HCT116 (cell line): ENCODE results near the gene CD69. TPM values are rescaled to one million over a fixed set of nuclear protein-coding genes. Genes with fewer than 3 reads are reported as not detected.

Experiments
- ATAC-seq: fragments of 200-7000 bp; cut with Tn5 transposase; 2 replicates; pipeline ENCODE4 v1.9.1; 2020; ENCODE audit warnings: mild to moderate bottlenecking, moderate library complexity
- BruUV-seq: library from RNA; stranded (reverse); fragments of 400-500 nt; replicated peaks from 2 replicates; lab custom pipeline; 2021; lab: Mats Ljungman, UMichigan
- CTCF ChIA-PET: fragments of 300-600 bp; sonication (Branson Sonifier 250); formaldehyde crosslinking; loops from one replicate; lab custom pipeline; 2021; ENCODE audit warnings: antibody characterized with exemption; lab: Charles Lee
- POLR2A ChIA-PET: fragments of 300-600, 350-600 bp; sonication (Branson Sonifier 250); formaldehyde crosslinking; loops from one replicate; lab custom pipeline; 2021; ENCODE audit warnings: antibody characterized with exemption; lab: Charles Lee
- RAD21 ChIA-PET, 2 experiments: fragments of 300-600 bp; sonication (Branson Sonifier 250); formaldehyde crosslinking; loops; one replicate each; lab custom pipeline; 2023; ENCODE audit warnings: low total read pairs in 2 of 2; ENCODE audit not compliant: uncharacterized antibody in 2 of 2, unreplicated experiment in 2 of 2, low non-redundant PET in 1 of 2; lab: Charles Lee
- DNase-seq: peaks from one replicate; pipeline ENCODE4 v3.0.0-alpha.2; 2010; ENCODE audit warnings: low read depth, low spot score
- H2AFZ ChIP-seq: fragments of 200-600 bp; shearing (Covaris generic), sonication (generic); 2 replicates; pipeline ENCODE4 v1.6.1; 2017; ENCODE audit warnings: low read depth, mixed run types, mixed read lengths, antibody characterized with exemption, low read length; ENCODE audit not compliant: poor library complexity, severe bottlenecking
- H3K27ac ChIP-seq: 2 replicates; pipeline ENCODE4 v1.5.1; 2012; ENCODE audit warnings: low read depth, low read length
- H3K27me3 ChIP-seq: fragments of 200-600 bp; sonication (generic); 2 replicates; pipeline ENCODE4 v1.6.1; 2016; ENCODE audit warnings: mixed run types, low read length, mixed read lengths; ENCODE audit not compliant: insufficient read depth
- H3K36me3 ChIP-seq, 2 experiments: fragments of 200-500 bp in 1 of 2; fragments of 200-600 bp in 1 of 2; sonication (Bioruptor generic) in 1 of 2; sonication (generic) in 1 of 2; 2 replicates each; pipeline versions ENCODE4 v1.5.1 to v1.6.1; 2014 to 2016; ENCODE audit warnings: low read length in 2 of 2, inconsistent platforms in 1 of 2, mixed read lengths in 1 of 2, mixed run types in 1 of 2; ENCODE audit not compliant: insufficient read depth in 2 of 2, control insufficient read depth in 1 of 2
- H3K4me1 ChIP-seq, 2 experiments: fragments of 200-600 bp in 1 of 2; sonication (generic) in 1 of 2; 2 replicates each; pipeline versions ENCODE4 v1.5.1 to v1.6.1; 2012 to 2017; ENCODE audit warnings: low read length in 2 of 2, inconsistent platforms in 1 of 2, mild to moderate bottlenecking in 1 of 2, mixed read lengths in 1 of 2, mixed run types in 1 of 2, moderate library complexity in 1 of 2; ENCODE audit not compliant: insufficient read depth in 2 of 2, control insufficient read depth in 1 of 2
- H3K4me2 ChIP-seq: fragments of 200-600 bp; sonication (generic); 2 replicates; pipeline ENCODE4 v1.6.1; 2017; ENCODE audit warnings: mixed run types, low read length, mixed read lengths
- H3K4me3 ChIP-seq, 2 experiments: fragments of 200-600 bp in 1 of 2; sonication (generic) in 1 of 2; replicated peaks in 1 of 2; 2 replicates each; pipeline ENCODE4 v1.5.1; 2011 to 2016; ENCODE audit warnings: low read length in 2 of 2, control low read depth in 1 of 2, low read depth in 1 of 2, mild to moderate bottlenecking in 1 of 2, mixed read lengths in 1 of 2, mixed run types in 1 of 2
- H3K79me2 ChIP-seq: fragments of 200-600 bp; sonication (generic); 2 replicates; pipeline ENCODE4 v1.6.1; 2017; ENCODE audit warnings: mild to moderate bottlenecking, mixed run types, low read length, moderate library complexity, mixed read lengths; ENCODE audit not compliant: insufficient read depth
- H3K9ac ChIP-seq: fragments of 200-600 bp; sonication (generic); 2 replicates; pipeline ENCODE4 v1.6.1; 2016; ENCODE audit warnings: low read length, mixed read lengths
- H3K9me2 ChIP-seq: fragments of 200-600 bp; sonication (generic), shearing (Covaris generic); 2 replicates; pipeline ENCODE4 v1.6.1; 2017; ENCODE audit warnings: mixed run types, mild to moderate bottlenecking, moderate library complexity; ENCODE audit not compliant: insufficient read depth
- H3K9me3 ChIP-seq, 2 experiments: fragments of 200-500 bp in 1 of 2; fragments of 200-600 bp in 1 of 2; sonication (Bioruptor generic) in 1 of 2; sonication (generic) in 1 of 2; 2 replicates each; pipeline ENCODE4 v1.6.1; 2014 to 2017; ENCODE audit warnings: low read length in 2 of 2, mixed read lengths in 2 of 2, inconsistent platforms in 1 of 2, low read depth in 1 of 2, mild to moderate bottlenecking in 1 of 2, mixed run types in 1 of 2, moderate library complexity in 1 of 2; ENCODE audit not compliant: control insufficient read depth in 1 of 2, insufficient read depth in 1 of 2
- H4K20me1 ChIP-seq: fragments of 200-600 bp; sonication (generic), shearing (Covaris generic); 2 replicates; pipeline ENCODE4 v1.6.1; 2017; ENCODE audit warnings: mixed run types, mild to moderate bottlenecking, moderate library complexity; ENCODE audit not compliant: insufficient read depth
- ELF1 ChIP-seq: IDR thresholded peaks from 2 replicates; pipeline ENCODE4 v1.6.1; 2012; ENCODE audit warnings: low read depth, borderline replicate concordance
- EZH2phosphoT487 ChIP-seq: fragments of 200-600 bp; IDR thresholded peaks from 2 replicates; pipeline ENCODE4 v1.6.1; 2018; ENCODE audit warnings: antibody characterized with exemption, borderline replicate concordance
- FOSL1 ChIP-seq: IDR thresholded peaks from 2 replicates; pipeline ENCODE4 v1.6.1; 2012; ENCODE audit warnings: low read depth
- JUND ChIP-seq: IDR thresholded peaks from 2 replicates; pipeline ENCODE4 v1.6.1; 2012
- POLR2A ChIP-seq: IDR thresholded peaks from 2 replicates; pipeline ENCODE4 v1.7.0; 2011; ENCODE audit warnings: borderline replicate concordance; ENCODE audit not compliant: insufficient read depth, insufficient read length; ENCODE audit errors: extremely low read depth
- SIN3A ChIP-seq: IDR thresholded peaks from 2 replicates; pipeline ENCODE4 v1.6.1; 2012; ENCODE audit warnings: low read depth
- SRF ChIP-seq: IDR thresholded peaks from 2 replicates; pipeline ENCODE4 v1.6.1; 2012; ENCODE audit warnings: low read depth
- TCF7L2 ChIP-seq: IDR thresholded peaks from 2 replicates; pipeline ENCODE4 v1.7.0; 2011; ENCODE audit warnings: borderline replicate concordance, inconsistent platforms; ENCODE audit not compliant: insufficient read depth, insufficient read length; ENCODE audit errors: extremely low read depth
- YY1 ChIP-seq: IDR thresholded peaks from 2 replicates; pipeline ENCODE4 v1.6.1; 2011; ENCODE audit warnings: low read length, low read depth, moderate library complexity, mild to moderate bottlenecking; ENCODE audit not compliant: insufficient replicate concordance; ENCODE audit errors: extremely low read depth
- ZFX ChIP-seq: fragments of 450-650 bp; IDR thresholded peaks from 2 replicates; pipeline ENCODE4 v1.6.1; 2017
- intact Hi-C: fragments of 100-400 bp; cut with micrococcal nuclease; formaldehyde crosslinking; loops from 2 replicates; pipeline ENCODE4 v1.10.0; 2022
- total RNA-seq: library from RNA; stranded (reverse); gene quantifications from one replicate; pipeline ENCODE4 v1.2.1, GENCODE V29; 2021; ENCODE audit not compliant: unreplicated experiment
- TF ChIP-seq, protein P1 (sequence below): IDR thresholded peaks from 2 replicates; pipeline ENCODE4 v1.6.1; 2012
- TF ChIP-seq, protein P2 (sequence below): IDR thresholded peaks from 2 replicates; pipeline ENCODE4 v1.6.1; 2011; ENCODE audit warnings: mild to moderate bottlenecking, low read length, moderate library complexity; ENCODE audit not compliant: insufficient replicate concordance; ENCODE audit errors: extremely low read depth
- TF ChIP-seq, protein P3 (sequence below), 3 experiments: fragments of 200-600 bp in 1 of 3; sonication (generic) in 1 of 3; IDR thresholded peaks in 2 of 3; conservative IDR thresholded peaks in 1 of 3; 2 replicates each; pipeline ENCODE4 v1.5.1; 2012 to 2017; ENCODE audit warnings: low read depth in 2 of 3, low read length in 2 of 3, antibody characterized with exemption in 1 of 3, borderline replicate concordance in 1 of 3, control low read depth in 1 of 3, mild to moderate bottlenecking in 1 of 3, mixed read lengths in 1 of 3, mixed run types in 1 of 3, moderate library complexity in 1 of 3; ENCODE audit not compliant: insufficient read depth in 1 of 3
- TF ChIP-seq, protein P4 (sequence below): IDR thresholded peaks from 2 replicates; pipeline ENCODE4 v1.6.1; 2012

Gene CD69
- total RNA-seq, 1 experiment from 2014 or later = not detected

DNA sequence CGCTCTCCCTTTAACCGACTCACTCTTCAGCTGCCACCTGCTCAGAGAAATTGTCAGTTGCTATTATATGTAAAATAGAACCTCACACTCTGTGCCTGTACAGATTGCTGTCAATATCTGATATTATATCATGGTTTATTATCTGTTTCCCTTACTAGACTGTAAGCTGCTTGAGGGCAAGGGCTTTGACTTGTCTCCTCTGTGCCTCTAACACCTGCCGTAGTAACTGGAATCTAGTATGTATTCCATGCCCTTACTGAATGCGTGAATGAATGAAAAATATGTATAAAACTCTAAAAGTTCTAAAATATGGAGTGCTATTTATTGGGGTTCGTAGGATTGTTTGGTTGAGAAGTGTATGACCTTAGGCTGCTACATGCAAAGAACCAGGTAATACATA, 1.7 kb upstream of the CD69 start:
- no peaks in the 10 kb centered on the region for H3K79me2 ChIP-seq
- no peaks in the 10 kb centered on the region for H3K9me3 ChIP-seq
- no peak for DNase-seq
- H3K4me3 ChIP-seq = no peak overlapping the region
- peaks cover 66% of the 10 kb centered on the region for H3K27me3 ChIP-seq
- TF ChIP-seq, protein P1, sequence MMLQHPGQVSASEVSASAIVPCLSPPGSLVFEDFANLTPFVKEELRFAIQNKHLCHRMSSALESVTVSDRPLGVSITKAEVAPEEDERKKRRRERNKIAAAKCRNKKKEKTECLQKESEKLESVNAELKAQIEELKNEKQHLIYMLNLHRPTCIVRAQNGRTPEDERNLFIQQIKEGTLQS = no peak
- no peak for TF ChIP-seq POLR2A
- TF ChIP-seq, protein P2, sequence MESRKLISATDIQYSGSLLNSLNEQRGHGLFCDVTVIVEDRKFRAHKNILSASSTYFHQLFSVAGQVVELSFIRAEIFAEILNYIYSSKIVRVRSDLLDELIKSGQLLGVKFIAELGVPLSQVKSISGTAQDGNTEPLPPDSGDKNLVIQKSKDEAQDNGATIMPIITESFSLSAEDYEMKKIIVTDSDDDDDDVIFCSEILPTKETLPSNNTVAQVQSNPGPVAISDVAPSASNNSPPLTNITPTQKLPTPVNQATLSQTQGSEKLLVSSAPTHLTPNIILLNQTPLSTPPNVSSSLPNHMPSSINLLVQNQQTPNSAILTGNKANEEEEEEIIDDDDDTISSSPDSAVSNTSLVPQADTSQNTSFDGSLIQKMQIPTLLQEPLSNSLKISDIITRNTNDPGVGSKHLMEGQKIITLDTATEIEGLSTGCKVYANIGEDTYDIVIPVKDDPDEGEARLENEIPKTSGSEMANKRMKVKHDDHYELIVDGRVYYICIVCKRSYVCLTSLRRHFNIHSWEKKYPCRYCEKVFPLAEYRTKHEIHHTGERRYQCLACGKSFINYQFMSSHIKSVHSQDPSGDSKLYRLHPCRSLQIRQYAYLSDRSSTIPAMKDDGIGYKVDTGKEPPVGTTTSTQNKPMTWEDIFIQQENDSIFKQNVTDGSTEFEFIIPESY = no peak
- TF ChIP-seq, protein P3, sequence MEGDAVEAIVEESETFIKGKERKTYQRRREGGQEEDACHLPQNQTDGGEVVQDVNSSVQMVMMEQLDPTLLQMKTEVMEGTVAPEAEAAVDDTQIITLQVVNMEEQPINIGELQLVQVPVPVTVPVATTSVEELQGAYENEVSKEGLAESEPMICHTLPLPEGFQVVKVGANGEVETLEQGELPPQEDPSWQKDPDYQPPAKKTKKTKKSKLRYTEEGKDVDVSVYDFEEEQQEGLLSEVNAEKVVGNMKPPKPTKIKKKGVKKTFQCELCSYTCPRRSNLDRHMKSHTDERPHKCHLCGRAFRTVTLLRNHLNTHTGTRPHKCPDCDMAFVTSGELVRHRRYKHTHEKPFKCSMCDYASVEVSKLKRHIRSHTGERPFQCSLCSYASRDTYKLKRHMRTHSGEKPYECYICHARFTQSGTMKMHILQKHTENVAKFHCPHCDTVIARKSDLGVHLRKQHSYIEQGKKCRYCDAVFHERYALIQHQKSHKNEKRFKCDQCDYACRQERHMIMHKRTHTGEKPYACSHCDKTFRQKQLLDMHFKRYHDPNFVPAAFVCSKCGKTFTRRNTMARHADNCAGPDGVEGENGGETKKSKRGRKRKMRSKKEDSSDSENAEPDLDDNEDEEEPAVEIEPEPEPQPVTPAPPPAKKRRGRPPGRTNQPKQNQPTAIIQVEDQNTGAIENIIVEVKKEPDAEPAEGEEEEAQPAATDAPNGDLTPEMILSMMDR (IDR thresholded peaks at IDR 0.05 in 2 of 3, conservative IDR thresholded peaks at IDR 0.05 in 1 of 3; ENCODE audit: borderline replicate concordance in 1 of 3, insufficient read depth in 1 of 3, low read depth in 2 of 3, low read length in 2 of 3) = no peak
- no peak for TF ChIP-seq YY1
- TF ChIP-seq TCF7L2 = no peak
- no peak for TF ChIP-seq JUND
- TF ChIP-seq FOSL1 = no peak
- no peak for TF ChIP-seq SIN3A
- TF ChIP-seq, protein P4, sequence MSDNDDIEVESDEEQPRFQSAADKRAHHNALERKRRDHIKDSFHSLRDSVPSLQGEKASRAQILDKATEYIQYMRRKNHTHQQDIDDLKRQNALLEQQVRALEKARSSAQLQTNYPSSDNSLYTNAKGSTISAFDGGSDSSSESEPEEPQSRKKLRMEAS = no peak
- no peak for TF ChIP-seq ZFX
- TF ChIP-seq SRF = no peak
- TF ChIP-seq EZH2phosphoT487 = no peak
- no peak for TF ChIP-seq ELF1
- TF ChIP-seq, all 23 proteins: peak for 0
- H3K27ac ChIP-seq = no peak overlapping the region
- ATAC-seq = no peak
- H3K4me1 ChIP-seq = no peaks in the 10 kb centered on the region
- RAD21 ChIA-PET = no interaction called here
- no peaks in the 10 kb centered on the region for H3K36me3 ChIP-seq
- BruUV-seq = no TSS peak
- CTCF ChIA-PET = interaction anchor here (4.1 kb wide), 1 partner anchor 11 kb away, joined by 21 read pairs; no protein-coding TSS in a partner anchor
- no peak overlapping the region for H3K4me2 ChIP-seq
- intact Hi-C loops = no loop called here
- no peak overlapping the region for H3K9ac ChIP-seq
- POLR2A ChIA-PET = no interaction called here
- no peaks in the 10 kb centered on the region for H3K9me2 ChIP-seq
- no peaks in the 10 kb centered on the region for H4K20me1 ChIP-seq
- no peak overlapping the region for H2AFZ ChIP-seq
